Measurements from ENCODE around the gene MARVELD1.
A peak's percentile ranks its signal among the peaks of the same experiment; 100 is the strongest.
"Not testable (repeated sequence)": the region's sequence is repeated elsewhere in the genome, so short reads cannot be mapped to it uniquely, and the experiment has no call there.

The MARVELD1 gene

GRCh38 chr10:97713339-97713825 is at the start of gene MARVELD1:
MARVELD1 (plus strand) TSS chr10:97713730; CDS start chr10:97713877, 147 bp downstream.
- intact Hi-C loops (cut with DNase I): no loop called here
- DNase-seq: peak in 7 of 10 donors; percentile 21 to 88 (median 48)

GRCh38 chr10:97664282-97664850 is 49.2 kb upstream of the MARVELD1 start:
- intact Hi-C loops (cut with DNase I): no loop called here
- no peak for DNase-seq

GRCh38 chr10:97666992-97667391 is 46.5 kb upstream of the MARVELD1 start:
- intact Hi-C loops (cut with DNase I): no loop called here
- no peak for DNase-seq

- intact Hi-C loops (cut with DNase I): no loop called here
- DNase-seq: no peak
These were observed 46.1 kb upstream of the MARVELD1 start for GRCh38 chr10:97667463-97667862.

GRCh38 chr10:97669571-97669970 is 44.0 kb upstream of the MARVELD1 start:
- no peak for DNase-seq
- intact Hi-C loops (cut with DNase I): no loop called here

GRCh38 chr10:97673736-97674525 is 39.6 kb upstream of the MARVELD1 start:
- intact Hi-C loops (cut with DNase I): no loop called here
- peak in 8 of 10 donors; percentile 49 to 94 (median 68) for DNase-seq

GRCh38 chr10:97675222-97675621 is 38.3 kb upstream of the MARVELD1 start:
- intact Hi-C loops (cut with DNase I): no loop called here

GRCh38 chr10:97676770-97677581 is 36.6 kb upstream of the MARVELD1 start:
- intact Hi-C loops (cut with DNase I): loop anchor here (1.0 kb wide), 1 partner anchor 54 kb away; no protein-coding TSS in a partner anchor

More at GRCh38 chr10:97675222-97675621, 38.3 kb upstream of the MARVELD1 start:
- DNase-seq: no peak

GRCh38 chr10:97679594-97679993 is 33.9 kb upstream of the MARVELD1 start:
- peak in 1 of 10 donors; percentile 55 for DNase-seq
- intact Hi-C loops (cut with DNase I): no loop called here

More at GRCh38 chr10:97676770-97677581, 36.6 kb upstream of the MARVELD1 start:
- DNase-seq: peak in 2 of 10 donors; percentile 49 to 90

GRCh38 chr10:97682042-97682441 is 31.5 kb upstream of the MARVELD1 start:
- DNase-seq: no peak
- intact Hi-C loops (cut with DNase I): no loop called here

GRCh38 chr10:97683556-97684367 is 29.8 kb upstream of the MARVELD1 start:
- peak in 1 of 10 donors; percentile 62 for DNase-seq
- intact Hi-C loops (cut with DNase I): no loop called here

- DNase-seq; intact Hi-C loops (cut with DNase I): not testable (repeated sequence)
These were observed 29.2 kb upstream of the MARVELD1 start for GRCh38 chr10:97684368-97684713.

GRCh38 chr10:97684866-97685394 is 28.6 kb upstream of the MARVELD1 start:
- intact Hi-C loops (cut with DNase I): no loop called here

GRCh38 chr10:97685395-97685958 is 28.1 kb upstream of the MARVELD1 start:
- intact Hi-C loops (cut with DNase I): no loop called here
- no peak for DNase-seq

More at GRCh38 chr10:97684866-97685394, 28.6 kb upstream of the MARVELD1 start:
- DNase-seq: no peak

- intact Hi-C loops (cut with DNase I): no loop called here
- DNase-seq: no peak
These were observed 27.1 kb upstream of the MARVELD1 start for GRCh38 chr10:97686301-97686961.

- intact Hi-C loops (cut with DNase I): loop anchor here (1.0 kb wide), 1 partner anchor 47 kb away; the partner anchor contains the start of gene PI4K2A
- DNase-seq: peak; percentile 83 to 99 (median 92)
These were observed 26.4 kb upstream of the MARVELD1 start, which contains the start of gene AVPI1 for GRCh38 chr10:97686962-97687784. AVPI1 (minus strand) TSS chr10:97687241; CDS start chr10:97679905, 7,336 bp downstream.
